ENCODE data around the gene SINHCAF.
A peak's percentile ranks its signal among the peaks of the same experiment; 100 is the strongest.
"Not testable (repeated sequence)": the region's sequence is repeated elsewhere in the genome, so short reads cannot be mapped to it uniquely, and the experiment has no call there.

Gene SINHCAF

GRCh38 chr12:31325877-31326631 lies at the start of gene SINHCAF:
TSS of gene SINHCAF (minus strand) at chr12:31326150. CDS start at chr12:31298204, 27,946 bp downstream.
- Histone ChIP-seq H3K36me3 (no peaks in the 10 kb centered on the region), H3K4me3 (peak within 1 kb of the TSS; percentile 72 to 91), H3K9me3 (no peaks in the 10 kb centered on the region), H3K4me1 (peaks cover 0 to 4% (median 2%) of the 10 kb centered on the region in 4 donors), H3K27me3 (no peaks in the 10 kb centered on the region), H3K27ac (peak within 1 kb of the TSS; percentile 78 to 80)
- no peak for TF ChIP-seq CTCF (IDR thresholded peaks at IDR 0.05)
- intact Hi-C loops (cut with DNase I; ENCODE audit: low total_unique reads) = loop anchor here (2.0 kb wide), 1 partner anchor 265 kb away; the partner anchor contains the start of gene DENND5B
- DNase-seq = peak; percentile 100

- DNase-seq = peak in 1 of 2 donors; percentile 3
- intact Hi-C loops (cut with DNase I; ENCODE audit: low total_unique reads); H3K27me3 ChIP-seq; H3K4me3 ChIP-seq; H3K9me3 ChIP-seq; H3K27ac ChIP-seq; H3K4me1 ChIP-seq; H3K36me3 ChIP-seq: not testable (repeated sequence)
Measured at GRCh38 chr12:31375422-31375821, 49.5 kb upstream of the SINHCAF start.

GRCh38 chr12:31371256-31371620 lies 45.3 kb upstream of the SINHCAF start:
- Histone ChIP-seq H3K27me3 (no peaks in the 10 kb centered on the region), H3K4me1 (peaks cover 0 to 22% (median 11%) of the 10 kb centered on the region in 4 donors), H3K4me3 (no peak overlapping the region), H3K9me3 (no peaks in the 10 kb centered on the region), H3K36me3 (no peaks in the 10 kb centered on the region), H3K27ac (no peak overlapping the region)
- intact Hi-C loops (cut with DNase I; ENCODE audit: low total_unique reads) = no loop called here
- DNase-seq = no peak
- no peak for TF ChIP-seq CTCF (IDR thresholded peaks at IDR 0.05)

- peaks cover 0 to 22% (median 11%) of the 10 kb centered on the region in 4 donors for H3K4me1 ChIP-seq
- no peaks in the 10 kb centered on the region for H3K9me3 ChIP-seq
- H3K27ac ChIP-seq = peak overlapping the region in 1 of 2 donors; percentile 47
- H3K4me3 ChIP-seq = peak overlapping the region; percentile 36 to 43
- H3K27me3 ChIP-seq = no peaks in the 10 kb centered on the region
- no peaks in the 10 kb centered on the region for H3K36me3 ChIP-seq
- no peak for TF ChIP-seq CTCF (IDR thresholded peaks at IDR 0.05)
- DNase-seq = peak in 1 of 2 donors; percentile 13
- intact Hi-C loops (cut with DNase I; ENCODE audit: low total_unique reads) = no loop called here
Measured at GRCh38 chr12:31370531-31371255, 44.7 kb upstream of the SINHCAF start.

- Histone ChIP-seq H3K27me3 (no peaks in the 10 kb centered on the region), H3K4me1 (peaks cover 0 to 22% (median 11%) of the 10 kb centered on the region in 4 donors), H3K9me3 (no peaks in the 10 kb centered on the region), H3K4me3 (peak overlapping the region; percentile 36 to 43), H3K36me3 (no peaks in the 10 kb centered on the region), H3K27ac (peak overlapping the region in 1 of 2 donors; percentile 47)
- peak; percentile 39 to 66 for DNase-seq
- intact Hi-C loops (cut with DNase I; ENCODE audit: low total_unique reads) = no loop called here
- no peak for TF ChIP-seq CTCF (IDR thresholded peaks at IDR 0.05)
Measured at GRCh38 chr12:31369712-31370521, 44.0 kb upstream of the SINHCAF start.

Data from tibial artery (tissue), 4 donors.